SK-N-MC (cell line): ENCODE measurements around the gene GRM5.

Source experiments
- DNase-seq: peaks from one replicate; pipeline ENCODE4 v3.0.0-alpha.2; 2011; ENCODE audit warnings: low read depth, low spot score
- H3K27ac ChIP-seq: fragments of 200-600 bp; sonication (generic); 2 replicates; pipeline ENCODE4 v1.5.1; 2016; ENCODE audit warnings: mixed run types
- H3K36me3 ChIP-seq: fragments of 200-600 bp; sonication (generic); 2 replicates; pipeline ENCODE4 v1.6.1; 2017; ENCODE audit warnings: antibody characterized with exemption, low read length, mixed read lengths; ENCODE audit not compliant: insufficient read depth
- H3K4me3 ChIP-seq: fragments of 200-600 bp; sonication (generic); 2 replicates; pipeline ENCODE4 v1.5.1; 2016
- H3K9ac ChIP-seq: fragments of 200-600 bp; sonication (generic); 2 replicates; pipeline ENCODE4 v1.8.0; 2017; ENCODE audit warnings: mixed run types, mixed read lengths; ENCODE audit not compliant: insufficient read length
- H3K9me3 ChIP-seq: fragments of 200-600 bp; sonication (generic); 2 replicates; pipeline ENCODE4 v1.6.1; 2017; ENCODE audit warnings: low read depth, mild to moderate bottlenecking, antibody characterized with exemption, low read length, moderate library complexity, mixed read lengths
- EZH2 ChIP-seq: fragments of 200-600 bp; sonication (generic); IDR thresholded peaks from one replicate; pipeline ENCODE4 v1.6.1; 2017; ENCODE audit warnings: antibody characterized with exemption
- FOXP2 ChIP-seq: optimal IDR thresholded peaks from 2 replicates; pipeline ENCODE3; 2011; ENCODE audit warnings: mild to moderate bottlenecking, moderate library complexity; ENCODE audit not compliant: insufficient read depth; ENCODE audit errors: extremely low read length, control extremely low read depth
- POLR2AphosphoS5 ChIP-seq: IDR thresholded peaks from 2 replicates; pipeline ENCODE4 v1.6.1; 2012; ENCODE audit warnings: mild to moderate bottlenecking, low read depth, low read length, borderline replicate concordance

Gene GRM5

DNA sequence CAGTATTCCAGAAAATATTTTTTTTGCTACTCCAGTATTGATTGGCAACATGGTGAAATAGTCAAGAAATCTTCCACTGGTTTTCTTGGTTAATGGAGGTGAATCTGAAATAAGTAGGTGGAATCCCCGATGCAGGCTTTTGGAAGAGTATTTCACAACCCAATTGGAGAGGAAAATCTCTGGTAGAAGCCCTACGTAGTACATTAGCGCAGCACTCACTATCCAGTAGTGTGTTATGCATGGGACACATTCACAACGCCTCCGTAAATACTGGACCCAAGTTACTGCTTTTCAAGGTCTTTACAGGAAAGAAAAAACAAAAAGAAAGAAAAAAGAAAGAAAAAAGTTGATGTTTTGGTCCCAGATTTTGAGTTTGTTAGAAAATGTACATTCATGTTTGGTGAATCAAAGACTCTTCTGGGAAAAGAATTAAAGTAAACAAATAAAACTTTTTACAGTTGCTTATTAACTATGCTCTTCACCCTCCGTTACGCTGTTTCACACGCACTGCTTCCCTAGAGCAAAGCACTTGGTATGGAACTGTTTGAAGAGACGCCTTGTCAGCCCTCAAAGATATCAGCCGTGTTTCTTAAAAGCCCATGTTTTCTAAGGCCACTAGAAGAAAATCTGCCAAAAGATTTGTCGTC is 557.9 kb downstream of the GRM5 start:
- Histone ChIP-seq H3K9me3 (no peaks in the 10 kb centered on the region), H3K27ac (no peak overlapping the region), H3K36me3 (no peaks in the 10 kb centered on the region), H3K4me3 (no peak overlapping the region), H3K9ac (no peak overlapping the region)
- TF ChIP-seq POLR2AphosphoS5 (no peak), FOXP2 (no peak), EZH2 (no peak)
- no peak for DNase-seq

DNA sequence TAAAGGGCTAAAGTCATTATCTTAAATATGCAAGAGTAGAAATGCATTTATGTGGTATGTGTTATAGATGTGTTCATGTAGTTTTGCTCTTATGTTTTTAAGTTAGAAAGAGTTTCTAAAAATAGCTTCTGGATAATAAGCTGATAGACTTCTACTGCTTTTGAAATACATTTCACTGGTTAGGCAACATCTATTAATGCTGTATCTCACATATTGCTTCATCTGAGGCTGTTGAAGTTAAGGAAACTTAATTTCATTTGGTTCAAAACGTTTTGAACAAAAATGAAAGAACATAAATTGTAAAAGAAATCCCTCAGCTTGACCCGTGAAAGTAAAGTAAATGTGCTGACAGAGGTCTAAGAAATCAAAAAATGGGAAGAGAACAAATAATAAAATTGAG is 564.2 kb downstream of the GRM5 start:
- DNase-seq = no peak
- H3K36me3 ChIP-seq = no peaks in the 10 kb centered on the region
- no peak for TF ChIP-seq FOXP2
- H3K4me3 ChIP-seq = no peak overlapping the region
- no peak overlapping the region for H3K27ac ChIP-seq
- no peak overlapping the region for H3K9ac ChIP-seq
- H3K9me3 ChIP-seq = no peaks in the 10 kb centered on the region

DNA sequence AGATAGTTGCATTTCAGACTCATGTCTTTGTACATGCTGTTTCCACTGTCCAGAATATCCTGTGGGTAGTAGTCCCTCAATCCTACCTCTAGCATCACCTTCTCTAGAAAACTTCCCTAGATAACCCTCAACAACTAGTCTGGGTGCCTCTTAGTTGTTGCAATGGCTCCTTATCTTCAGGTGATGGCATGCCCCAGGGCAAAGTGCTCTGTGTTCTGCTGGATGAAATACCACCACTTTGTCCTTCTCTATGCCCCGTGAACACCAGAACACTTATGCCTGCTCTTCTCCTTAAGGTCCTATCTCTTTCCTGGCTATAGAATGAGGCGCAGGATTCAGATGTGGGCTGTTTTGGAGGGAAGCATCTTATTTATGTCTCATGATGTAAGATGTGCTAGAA is 569.9 kb downstream of the GRM5 start:
- no peak for TF ChIP-seq POLR2AphosphoS5
- TF ChIP-seq EZH2 = no peak
- TF ChIP-seq FOXP2 = no peak
- no peaks in the 10 kb centered on the region for H3K9me3 ChIP-seq
- no peaks in the 10 kb centered on the region for H3K36me3 ChIP-seq
- DNase-seq = no peak
- H3K27ac ChIP-seq = no peak overlapping the region
- H3K4me3 ChIP-seq = no peak overlapping the region
- no peak overlapping the region for H3K9ac ChIP-seq

DNA sequence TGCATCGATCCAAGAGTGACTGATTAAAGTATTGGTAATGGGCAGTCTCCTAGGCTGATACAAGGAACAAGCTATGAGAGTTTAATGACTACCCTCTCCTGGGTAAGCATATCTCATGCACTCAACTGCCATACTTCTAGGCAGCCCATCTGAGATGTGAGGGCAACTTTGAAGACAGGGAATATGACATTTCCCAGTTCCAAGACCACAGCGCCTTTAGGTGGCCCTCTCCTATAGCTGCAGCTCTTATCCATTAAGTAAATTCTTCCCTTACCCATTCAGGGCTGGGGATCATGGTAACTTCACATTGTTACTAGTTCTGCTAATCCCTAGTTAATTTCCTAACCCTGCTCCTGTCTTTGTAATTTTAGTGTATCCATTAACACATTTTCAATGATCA is 570.9 kb downstream of the GRM5 start:
- no peak overlapping the region for H3K27ac ChIP-seq
- DNase-seq = no peak

DNA sequence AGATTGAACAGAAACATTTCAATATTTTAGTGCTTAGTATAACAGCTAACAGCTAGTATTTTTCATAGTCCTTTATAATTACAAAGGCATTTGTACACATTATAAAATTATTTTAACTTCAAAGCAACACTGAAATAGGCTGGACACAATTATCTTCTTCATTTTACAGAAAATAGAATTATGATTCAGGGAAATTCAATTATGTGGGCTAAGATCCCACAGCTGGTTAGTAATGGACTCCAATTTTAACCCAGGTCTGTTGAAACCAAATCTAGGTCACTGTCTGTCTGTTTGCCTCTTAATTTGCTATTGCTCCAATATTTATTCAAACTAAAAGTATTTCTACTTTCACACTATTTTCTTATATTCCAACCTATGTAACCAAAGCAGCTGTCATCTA is 574.1 kb downstream of the GRM5 start:
- DNase-seq = no peak
- no peak for TF ChIP-seq EZH2
- no peak for TF ChIP-seq FOXP2
- no peak for TF ChIP-seq POLR2AphosphoS5
- H3K9me3 ChIP-seq = no peaks in the 10 kb centered on the region
- H3K36me3 ChIP-seq = no peaks in the 10 kb centered on the region
- H3K27ac ChIP-seq = no peak overlapping the region
- no peak overlapping the region for H3K4me3 ChIP-seq
- no peak overlapping the region for H3K9ac ChIP-seq

More for the DNA sequence above, 570.9 kb downstream of the GRM5 start:
- no peak for TF ChIP-seq EZH2
- no peak for TF ChIP-seq POLR2AphosphoS5
- no peak for TF ChIP-seq FOXP2
- H3K36me3 ChIP-seq = no peaks in the 10 kb centered on the region
- no peak overlapping the region for H3K4me3 ChIP-seq
- no peaks in the 10 kb centered on the region for H3K9me3 ChIP-seq
- H3K9ac ChIP-seq = no peak overlapping the region

DNA sequence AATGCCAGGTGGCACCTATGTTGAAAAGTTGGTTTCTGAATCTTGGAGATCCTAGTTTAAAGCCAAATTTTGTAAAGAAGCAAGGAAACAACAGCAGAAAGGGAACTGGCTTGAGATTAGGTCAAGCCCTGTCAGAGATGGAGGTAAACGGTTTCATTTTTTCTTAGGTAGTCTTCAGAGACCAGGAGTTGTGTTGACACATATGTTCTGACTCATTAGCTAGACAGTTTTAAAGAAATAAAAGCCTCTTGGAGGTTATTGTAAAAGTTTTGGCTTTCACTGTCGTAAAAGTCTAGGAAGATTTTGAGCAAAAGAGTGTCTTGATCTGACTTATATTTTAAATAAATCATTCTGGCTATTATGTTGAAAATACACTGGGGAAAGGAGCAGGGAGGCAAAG is 576.8 kb downstream of the GRM5 start:
- no peaks in the 10 kb centered on the region for H3K36me3 ChIP-seq
- H3K4me3 ChIP-seq = no peak overlapping the region
- no peak overlapping the region for H3K27ac ChIP-seq
- H3K9me3 ChIP-seq = no peaks in the 10 kb centered on the region
- TF ChIP-seq FOXP2 (no peak), EZH2 (no peak), POLR2AphosphoS5 (no peak)
- no peak for DNase-seq
- H3K9ac ChIP-seq = no peak overlapping the region

DNA sequence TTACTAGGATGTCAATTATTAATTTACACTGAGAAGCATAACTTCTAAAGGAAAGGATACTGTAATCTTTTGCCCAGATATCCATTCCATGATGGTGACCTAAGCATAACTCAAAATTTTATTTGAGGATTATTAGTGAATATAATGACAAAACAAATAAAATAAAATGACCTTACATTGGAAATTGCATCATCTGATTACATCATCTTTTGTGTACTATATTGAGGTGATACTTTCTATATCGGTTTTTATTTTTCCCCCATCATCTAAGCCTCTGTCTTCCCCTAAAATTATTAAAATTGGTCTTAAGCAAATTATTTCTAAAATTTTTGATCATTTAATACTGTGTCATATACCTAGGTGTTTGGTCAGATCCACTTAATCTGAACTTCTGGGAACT is 578.1 kb downstream of the GRM5 start:
- Histone ChIP-seq H3K9ac (no peak overlapping the region), H3K4me3 (no peak overlapping the region), H3K36me3 (no peaks in the 10 kb centered on the region), H3K9me3 (no peaks in the 10 kb centered on the region), H3K27ac (no peak overlapping the region)
- no peak for DNase-seq
- TF ChIP-seq EZH2 (no peak), POLR2AphosphoS5 (no peak), FOXP2 (no peak)

DNA sequence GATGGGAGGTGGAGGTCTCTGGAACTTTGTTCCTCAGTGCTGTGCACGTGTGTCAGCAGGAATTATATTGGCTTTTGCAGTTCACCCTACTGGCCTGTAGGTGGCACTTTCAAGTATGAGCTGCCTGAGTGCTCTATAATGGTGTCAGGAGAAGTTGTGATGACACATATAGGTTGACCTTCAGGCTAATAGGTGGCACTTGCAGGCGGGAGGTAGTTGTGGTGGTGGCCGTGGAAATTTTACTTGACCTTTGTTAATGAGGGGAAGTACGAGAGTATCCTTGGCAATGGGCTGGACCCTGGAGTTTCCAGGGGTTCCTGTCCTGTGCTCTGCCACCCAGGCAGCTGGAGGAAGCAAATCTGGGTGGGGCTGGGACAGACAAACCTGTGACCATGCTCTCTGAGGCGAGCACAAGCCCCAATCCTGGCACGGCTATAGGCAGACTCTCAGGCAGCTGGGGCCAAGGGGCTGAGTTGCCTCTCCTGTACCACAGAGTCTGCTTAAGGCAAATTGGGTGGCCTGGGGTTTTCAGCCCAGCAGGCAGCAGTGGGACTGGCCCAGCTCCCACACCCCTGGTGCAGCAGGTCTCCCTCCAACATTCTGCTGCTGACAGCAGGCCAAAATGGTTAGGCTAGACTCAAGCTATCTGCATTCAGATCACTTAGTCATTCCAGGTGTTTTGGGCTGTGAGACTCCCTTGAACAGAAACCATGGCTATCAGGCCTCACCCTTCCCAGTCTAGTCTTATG is 580.7 kb downstream of the GRM5 start:
- Histone ChIP-seq H3K9me3 (no peaks in the 10 kb centered on the region), H3K27ac (no peak overlapping the region), H3K36me3 (no peaks in the 10 kb centered on the region), H3K4me3 (no peak overlapping the region), H3K9ac (no peak overlapping the region)
- TF ChIP-seq EZH2 = no peak
- no peak for TF ChIP-seq POLR2AphosphoS5
- TF ChIP-seq FOXP2 = no peak
- no peak for DNase-seq

DNA sequence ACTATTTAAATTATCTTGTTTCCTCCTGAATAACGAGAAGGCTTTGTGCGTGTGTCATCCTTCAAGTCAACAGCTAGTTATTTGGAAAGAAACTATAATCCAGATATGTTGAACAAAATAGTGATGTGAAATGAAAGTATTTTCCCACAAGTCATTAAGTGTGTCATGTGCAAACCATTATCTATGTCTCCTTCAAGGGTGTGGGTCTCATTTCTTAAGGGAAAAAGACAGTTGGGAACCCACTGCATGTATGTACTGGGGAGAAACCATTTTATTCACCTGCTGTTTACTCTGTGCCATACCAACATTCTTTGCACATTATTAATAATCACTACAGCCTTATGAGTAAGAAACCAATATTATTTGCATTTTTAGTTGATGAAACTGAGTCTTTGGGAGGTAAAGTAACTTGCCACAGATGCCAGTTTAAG is 582.9 kb downstream of the GRM5 start:
- DNase-seq = no peak
- no peaks in the 10 kb centered on the region for H3K36me3 ChIP-seq
- H3K9ac ChIP-seq = no peak overlapping the region
- H3K9me3 ChIP-seq = no peaks in the 10 kb centered on the region
- TF ChIP-seq FOXP2 = no peak
- no peak for TF ChIP-seq POLR2AphosphoS5
- TF ChIP-seq EZH2 = no peak
- H3K4me3 ChIP-seq = no peak overlapping the region
- no peak overlapping the region for H3K27ac ChIP-seq

DNA sequence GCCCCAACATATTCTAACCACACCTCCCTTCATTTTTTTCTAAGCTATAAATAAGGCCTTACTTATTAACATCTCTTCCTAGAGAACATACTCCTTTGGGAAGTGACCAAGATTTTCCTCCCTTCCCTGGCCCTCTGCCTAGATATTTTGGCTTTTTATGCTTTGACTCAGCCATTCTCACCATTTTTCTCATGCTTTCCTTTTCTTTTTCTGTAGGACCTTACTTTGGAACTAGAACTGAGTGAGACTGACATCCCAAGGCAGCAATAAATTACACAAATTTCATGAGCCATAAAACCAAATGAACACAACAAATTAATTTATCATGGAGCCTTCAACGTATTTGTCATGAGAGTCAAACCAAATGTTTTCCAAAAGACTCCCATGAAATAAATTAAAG is 585.6 kb downstream of the GRM5 start:
- Histone ChIP-seq H3K9me3 (no peaks in the 10 kb centered on the region), H3K9ac (no peak overlapping the region), H3K36me3 (no peaks in the 10 kb centered on the region), H3K4me3 (no peak overlapping the region), H3K27ac (no peak overlapping the region)
- no peak for DNase-seq
- TF ChIP-seq EZH2 = no peak
- TF ChIP-seq POLR2AphosphoS5 = no peak
- no peak for TF ChIP-seq FOXP2
